Brain microvascular endothelial cell (primary cell): ENCODE measurements around the gene CDC42EP1.
"Not testable (repeated sequence)": the region's sequence is repeated elsewhere in the genome, so short reads cannot be mapped to it uniquely, and the experiment has no call there.

ENCODE experiments used
- DNase-seq: peaks from one replicate; pipeline ENCODE4 v3.0.0-alpha.2; 2020
- H3K27ac ChIP-seq: fragments of 250-450 bp; sonication (Bioruptor Pico); 2 replicates; pipeline ENCODE4 v1.5.1; 2020; ENCODE audit warnings: mild to moderate bottlenecking, moderate library complexity
- H3K27me3 ChIP-seq: fragments of 250-450 bp; sonication (Bioruptor Pico); replicated peaks from 2 replicates; pipeline ENCODE4 v1.5.1; 2020; ENCODE audit warnings: mild to moderate bottlenecking
- H3K36me3 ChIP-seq: fragments of 250-450 bp; sonication (Bioruptor Pico); replicated peaks from 2 replicates; pipeline ENCODE4 v1.5.1; 2020; ENCODE audit warnings: mild to moderate bottlenecking
- H3K4me3 ChIP-seq: 2 replicates; pipeline ENCODE4 v1.5.1; 2011; ENCODE audit warnings: low read depth, mild to moderate bottlenecking, control low read depth, low read length, moderate library complexity
- CTCF ChIP-seq: IDR thresholded peaks from 2 replicates; pipeline ENCODE4 v1.5.1; 2011; ENCODE audit warnings: low read depth, mild to moderate bottlenecking, moderate library complexity, low read length, control low read depth, inconsistent platforms; ENCODE audit errors: missing control alignments
- in situ Hi-C: cut with HindIII; loops from 2 replicates; pipeline ENCODE4 v1.10.0; 2017; ENCODE audit warnings: low sequenced_read_pairs, low pct_ligation_motif_present

Gene CDC42EP1

GRCh38 chr22:37578002-37578401, 17.7 kb downstream of the CDC42EP1 start:
- Histone ChIP-seq H3K36me3 (no peaks in the 10 kb centered on the region), H3K27me3 (no peaks in the 10 kb centered on the region), H3K4me3 (no peak overlapping the region), H3K27ac (no peak overlapping the region)
- in situ Hi-C loops: no loop called here
- no peak for TF ChIP-seq CTCF
- no peak for DNase-seq

GRCh38 chr22:37581504-37581903, 21.2 kb downstream of the CDC42EP1 start:
- no peaks in the 10 kb centered on the region for H3K27me3 ChIP-seq
- no peak for TF ChIP-seq CTCF
- no peak overlapping the region for H3K27ac ChIP-seq
- no peak for DNase-seq
- H3K4me3 ChIP-seq: no peak overlapping the region
- in situ Hi-C loops: no loop called here
- no peaks in the 10 kb centered on the region for H3K36me3 ChIP-seq

- Histone ChIP-seq H3K27me3 (no peaks in the 10 kb centered on the region), H3K4me3 (no peak overlapping the region), H3K36me3 (no peaks in the 10 kb centered on the region), H3K27ac (no peak overlapping the region)
- TF ChIP-seq CTCF: no peak
- in situ Hi-C loops: no loop called here
- DNase-seq: no peak
Measured at GRCh38 chr22:37582526-37582925, 22.2 kb downstream of the CDC42EP1 start.

- no peak overlapping the region for H3K4me3 ChIP-seq
- in situ Hi-C loops: no loop called here
- no peak for DNase-seq
- H3K27me3 ChIP-seq: no peaks in the 10 kb centered on the region
- no peak for TF ChIP-seq CTCF
- H3K27ac ChIP-seq: no peak overlapping the region
- no peaks in the 10 kb centered on the region for H3K36me3 ChIP-seq
Measured at GRCh38 chr22:37588546-37589215, 28.4 kb downstream of the CDC42EP1 start.

GRCh38 chr22:37589636-37590035, 29.4 kb downstream of the CDC42EP1 start:
- DNase-seq: no peak
- in situ Hi-C loops: no loop called here
- TF ChIP-seq CTCF: no peak
- H3K36me3 ChIP-seq: no peaks in the 10 kb centered on the region
- H3K27me3 ChIP-seq: no peaks in the 10 kb centered on the region
- H3K4me3 ChIP-seq: no peak overlapping the region
- H3K27ac ChIP-seq: no peak overlapping the region

- in situ Hi-C loops, H3K27ac ChIP-seq, DNase-seq: not testable (repeated sequence)
Measured at GRCh38 chr22:37591081-37591480, 30.8 kb downstream of the CDC42EP1 start.

More at GRCh38 chr22:37591081-37591480, 30.8 kb downstream of the CDC42EP1 start:
- H3K4me3 ChIP-seq, H3K27me3 ChIP-seq, H3K36me3 ChIP-seq: not testable (repeated sequence)
